GM12864 (cell line): ENCODE data around the gene ANKZF1.

Source experiments
- DNase-seq: peaks from one replicate; pipeline ENCODE4 v3.0.0-alpha.2; 2011; ENCODE audit warnings: low read depth
- H3K4me3 ChIP-seq: 2 replicates; pipeline ENCODE4 v1.5.1; 2011; ENCODE audit warnings: mild to moderate bottlenecking, low read depth, low read length, control low read depth
- CTCF ChIP-seq: IDR thresholded peaks from 2 replicates; pipeline ENCODE4 v1.5.1; 2011; ENCODE audit warnings: low read depth, mild to moderate bottlenecking, moderate library complexity, low read length, control low read depth, inconsistent platforms; ENCODE audit errors: missing control alignments

ANKZF1 gene

DNA sequence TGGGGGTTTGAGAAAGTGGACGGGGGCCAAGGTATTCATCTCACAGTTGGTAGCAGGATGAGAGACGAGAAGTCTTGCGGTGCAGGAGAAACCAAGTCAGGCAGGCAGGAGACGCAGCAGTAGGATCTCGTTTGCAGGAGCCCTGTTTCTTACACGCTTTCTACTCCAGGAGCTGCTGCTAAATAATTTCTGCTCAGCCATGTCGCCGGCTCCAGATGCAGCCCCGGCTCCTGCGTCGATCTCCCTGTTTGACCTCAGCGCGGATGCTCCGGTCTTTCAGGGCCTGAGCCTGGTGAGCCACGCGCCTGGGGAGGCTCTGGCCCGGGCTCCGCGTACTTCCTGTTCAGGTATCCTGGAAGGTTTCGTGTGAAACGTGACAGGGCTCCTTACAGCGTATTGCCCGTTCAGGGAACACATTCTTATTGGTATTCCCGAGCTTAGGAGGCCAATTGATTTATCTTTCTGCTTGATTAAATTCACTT lies 494 bp downstream of the ANKZF1 start:
- TF ChIP-seq CTCF: no peak
- no peak for DNase-seq
- H3K4me3 ChIP-seq: peak overlapping the region; percentile 80

DNA sequence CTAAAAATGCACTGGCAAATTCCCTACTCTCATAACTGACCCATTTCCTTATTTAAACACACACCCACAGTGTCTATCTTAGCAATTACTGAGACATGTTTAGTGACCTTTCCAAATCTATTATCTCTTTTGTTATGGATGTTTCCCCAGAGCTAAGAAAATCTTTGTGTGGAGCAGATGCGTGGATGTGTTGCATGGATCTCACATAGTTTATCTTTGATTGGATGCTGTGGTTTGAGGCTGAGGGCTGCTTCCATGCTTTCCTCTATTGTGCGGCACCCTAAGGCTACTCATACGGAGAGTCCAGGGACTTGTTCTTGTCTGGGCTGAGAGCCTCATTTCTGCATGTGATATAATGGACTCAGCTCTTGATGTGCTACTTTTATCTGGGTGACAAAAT lies 4.7 kb downstream of the ANKZF1 start:
- no peak overlapping the region for H3K4me3 ChIP-seq
- no peak for TF ChIP-seq CTCF
- no peak for DNase-seq

- no peak overlapping the region for H3K4me3 ChIP-seq
- no peak for DNase-seq
- no peak for TF ChIP-seq CTCF
Measured at GRCh38 chr2:219243291-219243761, 13.7 kb downstream of the ANKZF1 start.

GRCh38 chr2:219244789-219245147 lies 15.2 kb downstream of the ANKZF1 start:
- no peak for TF ChIP-seq CTCF
- DNase-seq: no peak
- peak overlapping the region; percentile 94 for H3K4me3 ChIP-seq

DNA sequence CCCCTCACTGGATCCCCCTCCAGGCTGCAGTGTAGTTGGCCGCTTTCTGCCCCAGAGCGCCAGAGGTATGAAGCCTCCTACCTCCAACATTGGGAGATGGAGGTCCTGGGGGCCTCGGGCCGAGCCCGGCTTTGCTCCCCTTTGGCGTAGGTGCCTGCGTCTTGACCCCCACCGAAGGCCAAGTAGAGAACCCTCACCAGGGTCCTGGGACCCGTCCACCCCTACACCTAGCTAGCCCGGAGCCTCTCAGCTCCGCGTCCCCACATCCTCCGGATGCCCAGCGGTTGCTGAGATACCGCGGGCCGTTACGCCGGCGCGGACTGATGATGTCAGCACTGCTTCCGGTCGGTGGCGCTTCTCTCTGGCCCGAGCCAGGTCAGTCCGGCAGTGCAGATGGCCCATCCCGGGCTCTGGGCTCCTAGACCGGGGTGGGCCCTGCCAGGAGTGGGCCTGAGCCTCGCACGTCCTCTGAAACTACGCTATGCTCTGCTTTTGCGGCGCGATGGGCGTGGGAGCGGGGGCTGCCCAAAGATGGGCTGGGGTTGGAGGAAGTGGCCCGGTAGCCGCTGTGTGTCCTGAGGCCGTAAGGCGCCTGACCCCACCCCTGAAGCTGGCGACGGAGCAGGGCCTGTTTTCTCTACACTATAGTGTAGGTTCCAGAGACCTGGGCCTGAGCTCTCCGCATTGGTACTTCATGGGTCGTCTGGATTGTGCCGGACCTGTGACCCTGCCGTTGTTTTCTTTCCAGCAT lies 15.7 kb downstream of the ANKZF1 start, which contains the start of the genes GLB1L and STK16:
TSS of gene GLB1L (minus strand) at position 297 of the 751 bp plus-strand sequence. CDS start 1,871 bp downstream, outside the sequence.
TSS of gene STK16 (plus strand) at position 332 of the 751 bp plus-strand sequence. CDS start 521 bp downstream, outside the sequence.
- peak within 1 kb of the TSS; percentile 94 for H3K4me3 ChIP-seq
- no peak for TF ChIP-seq CTCF
- peak; percentile 72 for DNase-seq

GRCh38 chr2:219245899-219246230 lies 16.3 kb downstream of the ANKZF1 start:
- H3K4me3 ChIP-seq: peak overlapping the region; percentile 94
- no peak for DNase-seq
- TF ChIP-seq CTCF: no peak

DNA sequence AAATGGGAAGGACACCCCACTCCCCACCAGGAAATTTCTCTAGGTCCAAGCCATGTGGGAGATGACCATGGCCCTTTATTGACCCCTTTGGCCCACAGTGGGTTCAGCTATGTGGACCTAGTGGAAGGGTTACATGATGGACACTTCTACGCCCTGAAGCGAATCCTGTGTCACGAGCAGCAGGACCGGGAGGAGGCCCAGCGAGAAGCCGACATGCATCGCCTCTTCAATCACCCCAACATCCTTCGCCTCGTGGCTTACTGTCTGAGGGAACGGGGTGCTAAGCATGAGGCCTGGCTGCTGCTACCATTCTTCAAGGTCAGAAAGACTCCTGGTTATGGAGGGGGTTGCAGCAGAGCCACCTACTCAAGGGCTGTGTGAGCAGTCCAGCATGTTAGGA lies 17.0 kb downstream of the ANKZF1 start:
- no peak for DNase-seq
- no peak for TF ChIP-seq CTCF
- H3K4me3 ChIP-seq: no peak overlapping the region
